WTC11 (cell line): ENCODE data around the gene MIPOL1. TPM values are rescaled to one million over a fixed set of nuclear protein-coding genes. Genes with fewer than 3 reads are reported as not detected.

Experiments used
- ATAC-seq: fragments of 200-7000 bp; cut with Tn5 transposase; 2 replicates; pipeline ENCODE4 v1.10.0; 2021; ENCODE audit warnings: mild to moderate bottlenecking, moderate library complexity
- CTCF ChIA-PET: fragments of 300-600 bp; sonication (Branson Sonifier 250); formaldehyde crosslinking; loops from one replicate; lab custom pipeline; 2021; ENCODE audit warnings: antibody characterized with exemption; lab: Charles Lee
- POLR2A ChIA-PET: fragments of 350-600 bp; sonication (Branson Sonifier 250); formaldehyde crosslinking; loops from one replicate; lab custom pipeline; 2021; ENCODE audit warnings: antibody characterized with exemption; lab: Charles Lee
- DNase-seq: peaks from one replicate; pipeline ENCODE4 v3.0.0; 2021; ENCODE audit warnings: low spot score
- H3K27ac Mint-ChIP-seq: 2 replicates; pipeline ENCODE4 v1.8.0; 2021; ENCODE audit warnings: mixed read lengths
- H3K27me3 Mint-ChIP-seq: 2 replicates; pipeline ENCODE4 v1.8.0; 2021; ENCODE audit warnings: low read depth, mild to moderate bottlenecking, moderate library complexity, mixed read lengths
- H3K36me3 Mint-ChIP-seq: 2 replicates; pipeline ENCODE4 v1.8.0; 2021; ENCODE audit warnings: mixed read lengths
- H3K4me1 Mint-ChIP-seq: 2 replicates; pipeline ENCODE4 v1.8.0; 2022; ENCODE audit warnings: mixed read lengths
- H3K4me3 Mint-ChIP-seq: 2 replicates; pipeline ENCODE4 v1.8.0; 2021; ENCODE audit warnings: mild to moderate bottlenecking, moderate library complexity, mixed read lengths
- H3K9me3 Mint-ChIP-seq: 2 replicates; pipeline ENCODE4 v1.8.0; 2021; ENCODE audit warnings: mixed read lengths
- AFF4 ChIP-seq: sonication (generic); formaldehyde crosslinking; IDR thresholded peaks from 2 replicates; pipeline ENCODE4 v1.8.1; 2023; ENCODE audit warnings: mild to moderate bottlenecking, missing genetic modification reagents, borderline replicate concordance
- FOXP1 ChIP-seq: sonication (generic); formaldehyde crosslinking; IDR thresholded peaks from 2 replicates; pipeline ENCODE4 v1.8.0; 2022; ENCODE audit warnings: missing genetic modification reagents, mild to moderate bottlenecking, moderate library complexity, borderline replicate concordance
- IRF2 ChIP-seq: sonication (generic); formaldehyde crosslinking; IDR thresholded peaks from 2 replicates; pipeline ENCODE4 v1.8.0; 2022; ENCODE audit warnings: low read depth, missing genetic modification reagents, borderline replicate concordance
- JUN ChIP-seq: sonication (generic); formaldehyde crosslinking; IDR thresholded peaks from 2 replicates; pipeline ENCODE4 v1.8.0; 2023; ENCODE audit warnings: mild to moderate bottlenecking, missing genetic modification reagents
- KAT7 ChIP-seq: sonication (generic); formaldehyde crosslinking; IDR thresholded peaks from 2 replicates; pipeline ENCODE4 v1.8.1; 2023; ENCODE audit warnings: missing genetic modification reagents, mild to moderate bottlenecking, borderline replicate concordance
- MLX ChIP-seq: sonication (generic); formaldehyde crosslinking; IDR thresholded peaks from 2 replicates; pipeline ENCODE4 v1.8.1; 2023; ENCODE audit warnings: mild to moderate bottlenecking, missing genetic modification reagents, moderate library complexity
- MYBL2 ChIP-seq: sonication (generic); formaldehyde crosslinking; IDR thresholded peaks from 2 replicates; pipeline ENCODE4 v1.8.1; 2023; ENCODE audit warnings: mild to moderate bottlenecking, moderate library complexity, missing genetic modification reagents
- NFATC4 ChIP-seq: fragments of 250-450 bp; sonication (Bioruptor Pico); IDR thresholded peaks from 2 replicates; pipeline ENCODE4 v1.9.0; 2021; ENCODE audit warnings: mild to moderate bottlenecking
- OVOL2 ChIP-seq: fragments of 250-450 bp; sonication (Bioruptor Pico); IDR thresholded peaks from 2 replicates; pipeline ENCODE4 v1.9.0; 2021; ENCODE audit warnings: mild to moderate bottlenecking, borderline replicate concordance
- SMAD3 ChIP-seq: sonication (generic); formaldehyde crosslinking; IDR thresholded peaks from 2 replicates; pipeline ENCODE4 v1.8.0; 2022; ENCODE audit warnings: missing genetic modification reagents, mild to moderate bottlenecking, borderline replicate concordance
- SOX15 ChIP-seq: fragments of 250-450 bp; sonication (Bioruptor Pico); IDR thresholded peaks from 2 replicates; pipeline ENCODE4 v1.9.0; 2021; ENCODE audit warnings: mild to moderate bottlenecking
- TEAD1 ChIP-seq: sonication (generic); formaldehyde crosslinking; IDR thresholded peaks from 2 replicates; pipeline ENCODE4 v1.8.0; 2022; ENCODE audit warnings: mild to moderate bottlenecking, missing genetic modification reagents
- ZMAT4 ChIP-seq: fragments of 250-450 bp; sonication (Bioruptor Pico); IDR thresholded peaks from 2 replicates; pipeline ENCODE4 v1.9.0; 2021; ENCODE audit warnings: mild to moderate bottlenecking
- ZNF263 ChIP-seq: sonication (generic); formaldehyde crosslinking; IDR thresholded peaks from 2 replicates; pipeline ENCODE4 v1.8.1; 2022; ENCODE audit warnings: low read depth, mild to moderate bottlenecking, moderate library complexity, missing genetic modification reagents
- ZNF396 ChIP-seq: fragments of 250-450 bp; sonication (Bioruptor Pico); IDR thresholded peaks from 2 replicates; pipeline ENCODE4 v1.8.0; 2021; ENCODE audit warnings: mild to moderate bottlenecking, moderate library complexity, borderline replicate concordance
- ZNF671 ChIP-seq: fragments of 250-450 bp; sonication (Bioruptor Pico); IDR thresholded peaks from 2 replicates; pipeline ENCODE4 v1.8.0; 2021; ENCODE audit warnings: mild to moderate bottlenecking
- total RNA-seq: library from RNA; stranded (reverse); gene quantifications from 3 replicates; pipeline ENCODE4 v1.2.3, GENCODE V29; 2021
- TF ChIP-seq, protein P1 (sequence below): sonication (generic); formaldehyde crosslinking; IDR thresholded peaks from 2 replicates; pipeline ENCODE4 v1.8.1; 2022; ENCODE audit warnings: low read depth, mild to moderate bottlenecking, moderate library complexity, missing genetic modification reagents, borderline replicate concordance
- TF ChIP-seq, protein P2 (sequence below): sonication (generic); formaldehyde crosslinking; IDR thresholded peaks from 2 replicates; pipeline ENCODE4 v1.8.0; 2022; ENCODE audit warnings: mild to moderate bottlenecking, missing genetic modification reagents
- TF ChIP-seq, protein P3 (sequence below): fragments of 250-450 bp; sonication (Bioruptor Pico); IDR thresholded peaks from 2 replicates; pipeline ENCODE4 v2.1.2; 2022; ENCODE audit warnings: mild to moderate bottlenecking, moderate library complexity
- TF ChIP-seq, protein P4 (sequence below): sonication (generic); formaldehyde crosslinking; IDR thresholded peaks from 2 replicates; pipeline ENCODE4 v1.8.1; 2023; ENCODE audit warnings: mild to moderate bottlenecking, missing genetic modification reagents
- TF ChIP-seq, protein P5 (sequence below): sonication (generic); formaldehyde crosslinking; IDR thresholded peaks from 2 replicates; pipeline ENCODE4 v1.8.1; 2022; ENCODE audit warnings: mild to moderate bottlenecking, moderate library complexity, missing genetic modification reagents
- TF ChIP-seq, protein P6 (sequence below): sonication (generic); formaldehyde crosslinking; IDR thresholded peaks from 2 replicates; pipeline ENCODE4 v1.8.1; 2023; ENCODE audit warnings: mild to moderate bottlenecking, missing genetic modification reagents

The MIPOL1 gene
- total RNA-seq, 1 experiment from 2014 or later = 13.1 TPM

DNA sequence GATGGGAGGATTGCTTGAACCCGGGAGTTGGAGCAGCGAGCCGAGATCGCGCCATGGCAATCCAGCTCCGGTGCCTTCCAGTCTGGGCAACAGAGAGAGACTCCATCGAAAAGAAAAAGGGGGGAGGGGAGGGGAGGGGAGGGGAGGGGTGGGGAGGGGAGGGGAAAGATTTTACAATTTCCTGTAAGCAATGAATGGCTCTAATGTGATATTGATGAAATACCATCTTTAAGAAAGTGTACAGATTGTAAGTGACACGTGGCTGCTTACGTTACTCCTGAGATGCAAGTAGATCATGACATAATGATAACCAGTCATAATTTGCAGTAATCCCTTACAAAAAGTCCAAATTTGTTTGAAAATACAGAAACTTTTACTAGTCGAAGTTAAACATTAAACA, 26.7 kb upstream of the MIPOL1 start:
- POLR2A ChIA-PET = interaction anchor here (1.4 to 1.5 kb wide), 2 partner anchors 23 to 523 kb away, joined by 3 to 5 read pairs; no protein-coding TSS in a partner anchor
- H3K27me3 Mint-ChIP-seq = no peaks in the 10 kb centered on the region; the same call in 1 of the 2 replicates
- TF ChIP-seq, protein P1, sequence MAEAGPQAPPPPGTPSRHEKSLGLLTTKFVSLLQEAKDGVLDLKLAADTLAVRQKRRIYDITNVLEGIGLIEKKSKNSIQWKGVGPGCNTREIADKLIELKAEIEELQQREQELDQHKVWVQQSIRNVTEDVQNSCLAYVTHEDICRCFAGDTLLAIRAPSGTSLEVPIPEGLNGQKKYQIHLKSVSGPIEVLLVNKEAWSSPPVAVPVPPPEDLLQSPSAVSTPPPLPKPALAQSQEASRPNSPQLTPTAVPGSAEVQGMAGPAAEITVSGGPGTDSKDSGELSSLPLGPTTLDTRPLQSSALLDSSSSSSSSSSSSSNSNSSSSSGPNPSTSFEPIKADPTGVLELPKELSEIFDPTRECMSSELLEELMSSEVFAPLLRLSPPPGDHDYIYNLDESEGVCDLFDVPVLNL (CRISPR knock-in tag) = no peak
- no peak for TF ChIP-seq ZNF396 (CRISPR knock-in tag)
- TF ChIP-seq IRF2 (CRISPR knock-in tag) = no peak
- TF ChIP-seq, protein P2, sequence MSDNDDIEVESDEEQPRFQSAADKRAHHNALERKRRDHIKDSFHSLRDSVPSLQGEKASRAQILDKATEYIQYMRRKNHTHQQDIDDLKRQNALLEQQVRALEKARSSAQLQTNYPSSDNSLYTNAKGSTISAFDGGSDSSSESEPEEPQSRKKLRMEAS = no peak
- TF ChIP-seq FOXP1 (CRISPR knock-in tag) = no peak
- TF ChIP-seq, protein P3, sequence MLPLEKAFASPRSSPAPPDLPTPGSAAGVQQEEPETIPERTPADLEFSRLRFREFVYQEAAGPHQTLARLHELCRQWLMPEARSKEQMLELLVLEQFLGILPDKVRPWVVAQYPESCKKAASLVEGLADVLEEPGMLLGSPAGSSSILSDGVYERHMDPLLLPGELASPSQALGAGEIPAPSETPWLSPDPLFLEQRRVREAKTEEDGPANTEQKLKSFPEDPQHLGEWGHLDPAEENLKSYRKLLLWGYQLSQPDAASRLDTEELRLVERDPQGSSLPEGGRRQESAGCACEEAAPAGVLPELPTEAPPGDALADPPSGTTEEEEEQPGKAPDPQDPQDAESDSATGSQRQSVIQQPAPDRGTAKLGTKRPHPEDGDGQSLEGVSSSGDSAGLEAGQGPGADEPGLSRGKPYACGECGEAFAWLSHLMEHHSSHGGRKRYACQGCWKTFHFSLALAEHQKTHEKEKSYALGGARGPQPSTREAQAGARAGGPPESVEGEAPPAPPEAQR = no peak
- TF ChIP-seq SMAD3 (CRISPR knock-in tag) = no peak
- TF ChIP-seq ZNF263 = no peak
- no peak for TF ChIP-seq SOX15 (CRISPR knock-in tag)
- TF ChIP-seq, protein P4, sequence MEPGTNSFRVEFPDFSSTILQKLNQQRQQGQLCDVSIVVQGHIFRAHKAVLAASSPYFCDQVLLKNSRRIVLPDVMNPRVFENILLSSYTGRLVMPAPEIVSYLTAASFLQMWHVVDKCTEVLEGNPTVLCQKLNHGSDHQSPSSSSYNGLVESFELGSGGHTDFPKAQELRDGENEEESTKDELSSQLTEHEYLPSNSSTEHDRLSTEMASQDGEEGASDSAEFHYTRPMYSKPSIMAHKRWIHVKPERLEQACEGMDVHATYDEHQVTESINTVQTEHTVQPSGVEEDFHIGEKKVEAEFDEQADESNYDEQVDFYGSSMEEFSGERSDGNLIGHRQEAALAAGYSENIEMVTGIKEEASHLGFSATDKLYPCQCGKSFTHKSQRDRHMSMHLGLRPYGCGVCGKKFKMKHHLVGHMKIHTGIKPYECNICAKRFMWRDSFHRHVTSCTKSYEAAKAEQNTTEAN (CRISPR knock-in tag) = no peak
- TF ChIP-seq TEAD1 = no peak
- TF ChIP-seq OVOL2 (CRISPR knock-in tag) = no peak
- TF ChIP-seq, all 79 proteins: peak for 0
- CTCF ChIA-PET = interaction anchor here (0.7 kb wide), 2 partner anchors 19 to 21 kb away, joined by 3 read pairs; no protein-coding TSS in a partner anchor
- Mint-ChIP-seq H3K9me3 (no peaks in the 10 kb centered on the region), H3K4me3 (no peak overlapping the region), H3K27ac (no peak overlapping the region), H3K4me1 (peaks cover 53% of the 10 kb centered on the region), H3K36me3 (no peaks in the 10 kb centered on the region)
- DNase-seq (no peak), ATAC-seq (no peak)

DNA sequence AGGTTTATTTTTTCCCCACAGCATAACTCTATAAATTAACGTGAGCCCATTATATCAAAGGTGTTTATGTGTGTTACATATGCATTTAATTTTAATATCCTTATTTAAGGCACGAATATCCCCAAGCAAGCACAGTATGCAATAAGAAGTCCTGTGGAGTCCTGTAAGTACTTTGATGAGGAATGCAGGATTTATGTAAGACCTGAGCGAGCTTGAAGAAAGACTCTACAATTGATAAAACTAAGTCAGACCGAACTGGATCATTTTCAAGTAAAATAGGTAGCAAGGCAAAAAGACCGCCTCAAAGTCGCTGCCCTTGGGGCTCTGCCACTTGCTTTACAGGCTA, 26.1 kb upstream of the MIPOL1 start:
- CTCF ChIA-PET = interaction anchor here (1.0 kb wide), 1 partner anchor 22 kb away, joined by 3 read pairs; no protein-coding TSS in a partner anchor
- TF ChIP-seq IRF2 (CRISPR knock-in tag) (no peak), JUN (CRISPR knock-in tag) (no peak), MLX (no peak), NFATC4 (CRISPR knock-in tag) (no peak), KAT7 (CRISPR knock-in tag) (no peak), ZMAT4 (CRISPR knock-in tag) (no peak; the same call in 1 of the 2 replicates), AFF4 (CRISPR knock-in tag) (no peak), ZNF671 (CRISPR knock-in tag) (no peak), MYBL2 (CRISPR knock-in tag) (no peak)
- TF ChIP-seq, protein P5, sequence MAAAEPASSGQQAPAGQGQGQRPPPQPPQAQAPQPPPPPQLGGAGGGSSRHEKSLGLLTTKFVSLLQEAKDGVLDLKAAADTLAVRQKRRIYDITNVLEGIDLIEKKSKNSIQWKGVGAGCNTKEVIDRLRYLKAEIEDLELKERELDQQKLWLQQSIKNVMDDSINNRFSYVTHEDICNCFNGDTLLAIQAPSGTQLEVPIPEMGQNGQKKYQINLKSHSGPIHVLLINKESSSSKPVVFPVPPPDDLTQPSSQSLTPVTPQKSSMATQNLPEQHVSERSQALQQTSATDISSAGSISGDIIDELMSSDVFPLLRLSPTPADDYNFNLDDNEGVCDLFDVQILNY (CRISPR knock-in tag) = no peak
- TF ChIP-seq, protein P6, sequence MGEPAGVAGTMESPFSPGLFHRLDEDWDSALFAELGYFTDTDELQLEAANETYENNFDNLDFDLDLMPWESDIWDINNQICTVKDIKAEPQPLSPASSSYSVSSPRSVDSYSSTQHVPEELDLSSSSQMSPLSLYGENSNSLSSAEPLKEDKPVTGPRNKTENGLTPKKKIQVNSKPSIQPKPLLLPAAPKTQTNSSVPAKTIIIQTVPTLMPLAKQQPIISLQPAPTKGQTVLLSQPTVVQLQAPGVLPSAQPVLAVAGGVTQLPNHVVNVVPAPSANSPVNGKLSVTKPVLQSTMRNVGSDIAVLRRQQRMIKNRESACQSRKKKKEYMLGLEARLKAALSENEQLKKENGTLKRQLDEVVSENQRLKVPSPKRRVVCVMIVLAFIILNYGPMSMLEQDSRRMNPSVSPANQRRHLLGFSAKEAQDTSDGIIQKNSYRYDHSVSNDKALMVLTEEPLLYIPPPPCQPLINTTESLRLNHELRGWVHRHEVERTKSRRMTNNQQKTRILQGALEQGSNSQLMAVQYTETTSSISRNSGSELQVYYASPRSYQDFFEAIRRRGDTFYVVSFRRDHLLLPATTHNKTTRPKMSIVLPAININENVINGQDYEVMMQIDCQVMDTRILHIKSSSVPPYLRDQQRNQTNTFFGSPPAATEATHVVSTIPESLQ (CRISPR knock-in tag) = no peak
- Mint-ChIP-seq H3K4me1 (peaks cover 48% of the 10 kb centered on the region), H3K27ac (peak overlapping the region; percentile 98), H3K4me3 (peak overlapping the region; percentile 86), H3K9me3 (no peaks in the 10 kb centered on the region), H3K36me3 (no peaks in the 10 kb centered on the region), H3K27me3 (no peaks in the 10 kb centered on the region)
- no peak for ATAC-seq
- POLR2A ChIA-PET = interaction anchor here (0.5 to 1.5 kb wide), 8 partner anchors 10 to 1037 kb away, joined by 3 to 7 read pairs (median 3); partner anchors contain the start of gene MIPOL1
- no peak for DNase-seq
